ENCODE data around the gene INF2. TPM values are rescaled to one million over a fixed set of nuclear protein-coding genes. Genes with fewer than 3 reads are reported as not detected.

INF2 gene
- total RNA-seq, 1 donor from 2014 or later, result 26.6 TPM

DNA sequence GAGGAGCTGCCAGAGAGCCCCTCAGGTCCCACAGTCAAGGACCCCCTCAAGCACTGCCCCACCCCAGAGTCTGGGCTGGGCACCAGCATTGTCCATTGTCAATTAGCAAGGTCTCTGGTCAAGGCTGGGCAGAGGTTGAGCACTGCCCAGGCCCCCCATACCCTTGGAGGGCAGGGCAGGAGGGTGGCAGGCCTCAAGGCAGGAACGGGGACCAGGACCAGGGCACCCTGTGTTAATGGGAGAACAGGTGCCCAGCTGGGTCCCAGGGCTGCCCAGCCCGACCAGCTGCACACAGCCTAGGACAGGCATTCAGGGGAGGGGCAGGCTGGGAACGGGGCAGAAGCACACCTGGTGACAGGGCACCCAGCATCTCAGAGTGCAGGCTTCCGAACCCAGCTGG lies 82.0 kb downstream of the INF2 start:
- Histone ChIP-seq H3K27me3 (ENCODE audit: control insufficient read depth, insufficient read depth, low read length) (no peaks in the 10 kb centered on the region), H3K4me3 (ENCODE audit: low read depth, low read length) (no peak overlapping the region), H3K36me3 (ENCODE audit: control insufficient read depth, insufficient read depth, low read length) (peaks cover 25% of the 10 kb centered on the region)
- DNase-seq (ENCODE audit: low read depth), result no peak
- no peak for FAIRE-seq
- TF ChIP-seq, protein P1, sequence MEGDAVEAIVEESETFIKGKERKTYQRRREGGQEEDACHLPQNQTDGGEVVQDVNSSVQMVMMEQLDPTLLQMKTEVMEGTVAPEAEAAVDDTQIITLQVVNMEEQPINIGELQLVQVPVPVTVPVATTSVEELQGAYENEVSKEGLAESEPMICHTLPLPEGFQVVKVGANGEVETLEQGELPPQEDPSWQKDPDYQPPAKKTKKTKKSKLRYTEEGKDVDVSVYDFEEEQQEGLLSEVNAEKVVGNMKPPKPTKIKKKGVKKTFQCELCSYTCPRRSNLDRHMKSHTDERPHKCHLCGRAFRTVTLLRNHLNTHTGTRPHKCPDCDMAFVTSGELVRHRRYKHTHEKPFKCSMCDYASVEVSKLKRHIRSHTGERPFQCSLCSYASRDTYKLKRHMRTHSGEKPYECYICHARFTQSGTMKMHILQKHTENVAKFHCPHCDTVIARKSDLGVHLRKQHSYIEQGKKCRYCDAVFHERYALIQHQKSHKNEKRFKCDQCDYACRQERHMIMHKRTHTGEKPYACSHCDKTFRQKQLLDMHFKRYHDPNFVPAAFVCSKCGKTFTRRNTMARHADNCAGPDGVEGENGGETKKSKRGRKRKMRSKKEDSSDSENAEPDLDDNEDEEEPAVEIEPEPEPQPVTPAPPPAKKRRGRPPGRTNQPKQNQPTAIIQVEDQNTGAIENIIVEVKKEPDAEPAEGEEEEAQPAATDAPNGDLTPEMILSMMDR (IDR thresholded peaks at IDR 0.05; ENCODE audit: insufficient read depth, low read length, severe bottlenecking), result no peak

Other genes with a start within 250 kb of the INF2 start
- gene C14orf180, start 109.9 kb upstream of the INF2 start, total RNA-seq, result not detected in 2 replicates
- not detected in 2 replicates for gene TMEM179, start 84.8 kb upstream of the INF2 start, total RNA-seq
- 18.2 and 34.3 TPM in 2 replicates for gene ADSS1, start 34.6 kb downstream of the INF2 start, total RNA-seq
- 85.0 and 95.6 TPM in 2 replicates for gene SIVA1, start 63.5 kb downstream of the INF2 start, total RNA-seq
- 164 and 191 TPM in 2 replicates for gene AKT1, start 106.1 kb downstream of the INF2 start, total RNA-seq
- 5.2 and 5.3 TPM in 2 replicates for gene ZBTB42, start 111.5 kb downstream of the INF2 start, total RNA-seq
- 29.0 and 41.5 TPM in 2 replicates for gene CEP170B, start 175.7 kb downstream of the INF2 start, total RNA-seq
- not detected in 2 replicates for gene PLD4, start 235.3 kb downstream of the INF2 start, total RNA-seq